HG03457 (cell line): Measurements from ENCODE around the gene DGCR2.
"Not testable (repeated sequence)": the region's sequence is repeated elsewhere in the genome, so short reads cannot be mapped to it uniquely, and the experiment has no call there.

ENCODE experiments used
- ATAC-seq: cut with Tn5 transposase; IDR thresholded peaks from one replicate; pipeline ENCODE4 v1.9.1; 2021; ENCODE audit warnings: moderate number of reproducible peaks; ENCODE audit not compliant: unreplicated experiment

DGCR2 gene, protein sequence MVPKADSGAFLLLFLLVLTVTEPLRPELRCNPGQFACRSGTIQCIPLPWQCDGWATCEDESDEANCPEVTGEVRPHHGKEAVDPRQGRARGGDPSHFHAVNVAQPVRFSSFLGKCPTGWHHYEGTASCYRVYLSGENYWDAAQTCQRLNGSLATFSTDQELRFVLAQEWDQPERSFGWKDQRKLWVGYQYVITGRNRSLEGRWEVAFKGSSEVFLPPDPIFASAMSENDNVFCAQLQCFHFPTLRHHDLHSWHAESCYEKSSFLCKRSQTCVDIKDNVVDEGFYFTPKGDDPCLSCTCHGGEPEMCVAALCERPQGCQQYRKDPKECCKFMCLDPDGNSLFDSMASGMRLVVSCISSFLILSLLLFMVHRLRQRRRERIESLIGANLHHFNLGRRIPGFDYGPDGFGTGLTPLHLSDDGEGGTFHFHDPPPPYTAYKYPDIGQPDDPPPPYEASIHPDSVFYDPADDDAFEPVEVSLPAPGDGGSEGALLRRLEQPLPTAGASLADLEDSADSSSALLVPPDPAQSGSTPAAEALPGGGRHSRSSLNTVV

DNA sequence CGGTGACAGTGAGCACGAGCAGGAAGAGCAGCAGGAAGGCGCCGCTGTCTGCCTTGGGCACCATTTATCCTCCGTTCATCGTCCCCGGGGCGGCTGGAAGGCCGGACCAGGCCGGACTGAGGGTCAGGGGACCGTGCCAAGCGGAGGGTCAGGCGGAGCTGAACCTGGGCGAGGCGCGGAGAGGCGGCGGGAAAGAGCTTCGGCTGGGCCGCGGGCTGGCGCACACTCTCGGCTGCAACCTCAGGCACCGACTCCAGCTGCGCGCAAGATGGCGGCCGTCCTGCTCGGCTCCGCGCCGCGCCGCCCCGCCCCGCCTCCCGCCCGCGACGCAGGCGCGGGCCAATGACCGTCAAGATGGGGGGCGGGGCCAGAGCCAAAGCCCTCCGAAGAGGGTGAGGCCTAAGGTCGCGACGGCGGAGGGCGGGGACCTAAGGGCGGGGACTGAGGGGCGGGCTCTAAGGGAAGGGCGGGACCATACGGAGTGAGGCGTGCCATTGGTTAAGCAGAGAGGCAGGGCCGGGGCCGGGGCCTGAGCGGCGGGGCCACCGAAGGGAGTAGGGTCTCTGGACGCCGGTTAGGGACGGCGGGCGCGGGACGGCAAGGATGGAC, at the start of gene DGCR2:
DGCR2 (minus strand) TSS at position 270 of the 609 bp plus-strand sequence; CDS start at position 64, 206 bp downstream.
- ATAC-seq = peak; percentile 62

DNA sequence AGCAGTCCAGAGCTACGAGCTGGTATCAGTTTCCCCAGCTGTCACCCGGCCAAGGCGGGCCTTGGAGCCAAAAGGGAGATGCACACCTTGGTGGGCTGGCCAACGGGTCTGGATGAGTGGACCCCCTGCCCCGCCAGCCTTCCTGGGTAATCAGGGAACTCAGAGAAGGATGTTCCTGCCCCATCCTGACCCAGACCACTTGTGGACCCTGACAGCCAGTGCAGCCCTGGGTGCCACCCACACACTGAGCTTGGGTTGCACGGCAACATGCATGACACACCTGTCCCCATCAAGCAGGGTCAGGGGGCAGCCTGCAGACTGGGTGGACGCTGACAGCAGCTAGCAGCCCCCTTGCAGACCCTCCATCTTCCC, 47.7 kb upstream of the DGCR2 start:
- no peak for ATAC-seq

DNA sequence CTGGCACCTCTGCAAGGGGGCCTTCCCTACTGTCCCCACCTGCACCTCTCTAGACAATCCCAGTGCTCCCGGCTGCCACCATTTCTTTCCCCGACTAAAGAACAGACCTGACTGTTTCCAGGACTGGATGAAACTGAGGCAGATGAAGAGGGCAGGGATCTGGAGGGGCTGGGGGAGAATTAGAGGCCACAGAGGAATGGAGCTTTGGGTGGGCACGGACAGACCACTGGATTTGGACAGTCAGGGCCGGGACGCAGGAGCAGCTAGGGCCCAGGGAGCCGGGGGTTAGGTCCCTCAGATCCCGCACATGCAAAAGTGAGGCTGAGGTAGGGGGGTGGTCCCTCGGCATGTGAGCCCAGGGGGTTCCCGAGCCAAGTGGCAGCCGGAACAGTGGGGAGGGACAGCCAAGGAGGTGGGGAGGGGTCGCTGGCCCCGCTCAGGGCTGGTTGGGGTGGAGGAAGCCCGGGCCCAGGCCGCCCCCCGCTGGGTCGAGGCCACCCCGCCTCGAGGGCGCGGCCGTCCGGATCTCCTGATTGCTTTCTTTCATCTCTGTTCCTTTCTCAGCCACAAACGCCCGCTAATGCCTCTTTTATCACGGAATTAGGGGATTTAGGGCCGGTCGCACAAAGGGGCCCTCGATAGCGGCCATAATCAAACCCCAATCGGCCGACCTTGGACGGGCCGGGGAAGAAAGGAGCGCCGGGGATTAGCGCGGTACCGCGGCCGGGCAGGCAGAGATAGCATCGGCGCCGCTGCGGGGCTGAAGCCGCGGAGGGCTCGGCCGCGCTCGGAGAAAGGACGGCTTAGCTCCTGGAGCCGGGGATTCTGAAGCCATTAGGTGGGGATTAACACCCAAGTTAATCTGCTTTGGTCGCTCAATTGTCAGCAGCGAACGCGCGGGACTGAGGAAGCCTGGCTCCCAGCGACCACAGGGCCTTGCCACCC, 47.1 kb upstream of the DGCR2 start:
- no peak for ATAC-seq

DNA sequence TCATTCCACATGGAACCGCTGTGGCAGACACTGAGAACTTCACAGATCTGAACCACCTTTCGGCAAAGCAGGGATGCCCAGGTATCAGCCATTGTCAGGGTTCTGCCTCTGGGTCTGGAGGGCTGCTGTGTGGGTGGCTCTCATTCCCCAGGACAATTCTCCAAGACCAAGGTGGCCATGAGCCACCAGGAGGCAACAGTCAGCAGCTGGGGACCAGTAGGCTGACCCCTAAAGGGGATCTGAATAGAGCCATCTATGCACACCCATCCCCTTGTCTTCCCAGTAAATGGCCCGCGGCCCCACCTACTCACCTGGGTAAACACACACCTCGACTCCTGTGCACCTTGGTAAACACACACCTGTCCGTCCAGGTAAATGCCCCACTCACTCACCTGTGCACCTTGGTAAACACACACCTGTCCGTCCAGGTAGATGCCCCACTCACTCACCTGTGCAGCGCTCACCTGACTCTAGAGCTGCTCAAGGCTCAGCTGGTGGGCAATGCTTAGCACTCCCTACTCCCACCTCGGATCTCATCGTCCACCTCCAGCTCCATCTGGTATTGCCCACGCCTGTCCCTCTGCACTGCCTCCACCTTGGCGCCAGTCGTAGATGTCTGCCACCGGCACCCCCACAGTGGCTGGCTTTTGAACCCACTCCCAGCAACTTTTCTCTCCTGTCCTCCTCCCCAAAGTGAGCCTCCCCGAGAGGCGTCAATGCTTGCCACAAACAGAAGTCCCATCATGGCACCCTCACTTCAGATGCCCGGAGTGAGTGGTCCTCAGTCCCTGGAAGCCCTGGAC, 46.1 kb upstream of the DGCR2 start:
- ATAC-seq = no peak

DNA sequence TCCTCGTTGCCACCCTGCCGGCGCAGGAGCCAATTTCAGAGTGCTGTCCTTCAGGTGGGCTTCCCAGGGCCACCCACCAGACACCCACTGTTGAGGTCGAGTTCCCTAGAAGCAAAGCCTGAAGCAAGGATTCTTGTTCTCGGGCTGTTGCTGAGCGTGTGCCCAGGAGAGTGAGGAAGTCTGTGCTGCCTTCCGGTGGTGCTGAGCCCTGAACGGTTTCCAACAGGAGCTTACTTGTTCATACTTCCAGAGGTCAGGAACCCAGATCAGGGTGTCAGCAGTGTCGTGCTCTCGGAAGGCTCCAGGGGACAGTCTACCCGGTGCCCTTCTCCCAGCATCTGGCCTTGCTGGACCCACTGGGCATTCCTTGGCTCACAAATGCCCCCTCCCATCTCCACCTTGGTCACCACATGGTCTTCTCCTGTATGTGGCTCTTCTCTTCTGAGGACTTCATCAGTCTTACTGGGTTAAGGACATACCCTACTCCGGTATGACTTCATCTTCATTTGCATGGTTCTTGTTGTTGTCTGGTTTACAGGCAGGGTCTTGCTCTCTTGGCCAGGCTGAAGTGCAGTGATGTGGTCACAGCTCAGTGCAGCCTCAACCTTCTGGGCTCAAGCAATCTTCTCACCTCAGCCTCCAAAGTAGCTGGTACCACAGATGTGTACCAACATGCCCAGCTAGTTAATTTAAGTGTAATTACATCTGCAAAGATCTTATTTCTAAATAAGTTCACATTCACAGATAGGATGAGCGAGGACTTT, 45.1 kb upstream of the DGCR2 start:
- ATAC-seq = no peak

DNA sequence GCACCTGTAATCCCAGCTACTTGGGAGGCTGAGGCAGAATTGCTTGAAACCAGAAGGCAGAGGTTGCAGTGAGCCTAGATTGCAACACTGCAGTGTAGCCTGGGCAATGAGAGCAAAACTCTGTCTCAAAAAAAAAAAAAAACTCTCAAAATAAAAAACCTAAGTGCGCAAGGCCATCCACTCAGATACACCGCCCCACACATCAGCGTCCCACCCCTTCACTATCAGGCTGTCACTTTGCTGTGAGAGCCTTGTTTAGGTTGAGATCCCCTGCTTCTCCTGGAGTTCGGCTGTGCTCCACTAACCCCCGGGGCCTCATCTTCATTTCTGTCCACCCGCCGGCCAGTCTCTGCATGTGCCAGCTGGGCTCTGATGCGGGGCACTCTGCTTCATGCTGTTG, 44.2 kb upstream of the DGCR2 start:
- no peak for ATAC-seq

DNA sequence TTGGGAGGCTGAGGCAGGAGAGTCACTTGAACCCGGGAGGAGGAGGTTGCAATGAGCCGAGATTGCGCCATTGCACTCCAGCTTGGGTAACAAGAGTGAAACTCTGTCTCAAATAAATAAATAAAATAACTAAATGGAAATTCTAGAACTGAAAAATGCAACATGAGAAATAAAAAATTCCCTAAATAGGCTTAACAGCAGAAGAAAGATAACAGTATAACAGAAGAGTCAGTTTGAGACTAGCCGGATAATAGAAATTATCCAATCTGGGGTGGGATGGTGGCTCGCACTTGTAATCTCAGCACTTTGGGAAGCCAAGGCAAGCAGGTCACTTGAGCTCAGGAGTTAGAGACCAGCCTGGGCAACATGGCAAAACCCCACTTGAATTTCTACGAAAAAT, 42.2 kb upstream of the DGCR2 start:
- ATAC-seq = no peak

DNA sequence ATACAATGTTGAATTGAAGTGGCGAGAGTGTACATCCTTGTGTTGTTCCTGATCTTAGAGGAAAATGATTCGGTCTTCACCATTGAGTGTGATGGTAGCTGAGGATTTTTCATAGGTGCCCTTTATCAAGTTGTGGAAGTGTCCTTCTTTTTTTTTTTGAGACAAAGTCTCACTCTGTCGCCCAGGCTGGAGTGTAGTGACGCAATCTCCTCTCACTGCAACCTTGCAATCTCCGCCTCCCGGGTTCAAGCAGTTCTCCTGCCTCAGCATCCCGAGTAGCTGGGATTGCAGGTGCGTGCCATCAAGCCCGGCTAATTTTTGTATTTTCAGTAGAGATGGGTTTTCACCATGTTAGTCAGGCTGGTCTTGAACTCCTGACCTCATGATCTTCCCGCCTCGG, 36.4 kb upstream of the DGCR2 start:
- not testable (repeated sequence) for ATAC-seq

DNA sequence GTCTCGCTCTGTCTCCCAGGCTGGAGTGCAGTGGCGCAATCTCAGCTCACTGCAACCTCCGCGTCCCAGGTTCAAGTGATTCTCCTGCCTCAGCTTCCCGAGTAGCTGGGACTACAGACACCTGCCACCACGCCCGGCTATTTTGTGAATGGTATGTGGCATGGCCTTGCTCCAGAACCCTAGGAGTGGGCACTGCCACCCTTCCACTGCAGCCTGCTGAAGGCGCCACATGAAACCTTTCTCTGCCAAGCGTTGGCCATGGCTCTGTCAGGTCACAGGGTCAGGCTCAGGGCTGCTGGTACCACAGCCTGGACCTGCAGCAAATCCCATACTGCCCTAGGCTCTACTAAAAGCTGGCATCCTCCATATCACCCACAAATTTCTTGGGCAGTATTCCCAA, 33.9 kb upstream of the DGCR2 start:
- ATAC-seq = not testable (repeated sequence)

DNA sequence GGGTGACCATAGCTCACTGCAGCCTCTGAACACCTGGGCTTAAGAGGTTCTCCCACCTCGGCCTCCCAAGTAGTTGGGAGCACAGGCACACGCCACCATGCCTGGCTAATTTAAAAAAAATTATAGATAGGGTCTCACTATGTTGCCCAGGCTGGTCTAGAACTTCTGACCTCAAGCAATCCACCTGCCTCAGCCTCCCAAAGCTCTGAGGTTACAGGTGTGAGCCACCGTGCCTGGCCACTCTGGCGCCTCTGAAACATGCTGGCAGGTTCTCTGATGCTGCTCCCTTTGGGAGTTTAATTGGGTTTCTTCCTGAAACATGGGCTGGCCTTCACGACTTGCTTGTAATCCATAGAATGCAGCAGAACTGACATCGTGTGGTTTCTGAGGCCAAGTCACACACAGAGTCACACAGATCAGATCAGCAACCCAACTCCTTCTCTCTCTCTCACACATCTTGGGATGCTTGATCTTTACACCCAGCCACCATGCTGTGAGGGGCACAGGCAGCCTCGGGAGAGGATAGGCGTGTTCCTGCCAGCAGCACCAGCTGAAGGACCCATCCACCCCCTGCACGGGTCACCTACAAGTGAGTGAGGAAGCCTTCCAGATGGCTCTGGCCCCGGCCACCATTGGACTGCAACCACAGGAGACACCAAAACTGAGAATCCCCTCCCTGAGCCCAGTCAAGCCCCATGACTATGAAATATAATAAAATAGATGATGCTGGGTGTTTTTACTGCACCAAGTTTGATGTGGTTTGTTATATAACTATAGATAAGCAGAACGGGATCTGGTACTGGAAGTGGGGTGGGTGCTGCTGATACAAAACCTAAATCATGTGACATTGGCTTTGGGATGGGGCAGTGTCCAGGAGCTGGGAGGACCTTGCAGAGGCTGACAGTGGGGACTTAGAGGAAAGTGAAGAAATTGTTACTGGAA, 31.0 kb upstream of the DGCR2 start:
- ATAC-seq = no peak

DNA sequence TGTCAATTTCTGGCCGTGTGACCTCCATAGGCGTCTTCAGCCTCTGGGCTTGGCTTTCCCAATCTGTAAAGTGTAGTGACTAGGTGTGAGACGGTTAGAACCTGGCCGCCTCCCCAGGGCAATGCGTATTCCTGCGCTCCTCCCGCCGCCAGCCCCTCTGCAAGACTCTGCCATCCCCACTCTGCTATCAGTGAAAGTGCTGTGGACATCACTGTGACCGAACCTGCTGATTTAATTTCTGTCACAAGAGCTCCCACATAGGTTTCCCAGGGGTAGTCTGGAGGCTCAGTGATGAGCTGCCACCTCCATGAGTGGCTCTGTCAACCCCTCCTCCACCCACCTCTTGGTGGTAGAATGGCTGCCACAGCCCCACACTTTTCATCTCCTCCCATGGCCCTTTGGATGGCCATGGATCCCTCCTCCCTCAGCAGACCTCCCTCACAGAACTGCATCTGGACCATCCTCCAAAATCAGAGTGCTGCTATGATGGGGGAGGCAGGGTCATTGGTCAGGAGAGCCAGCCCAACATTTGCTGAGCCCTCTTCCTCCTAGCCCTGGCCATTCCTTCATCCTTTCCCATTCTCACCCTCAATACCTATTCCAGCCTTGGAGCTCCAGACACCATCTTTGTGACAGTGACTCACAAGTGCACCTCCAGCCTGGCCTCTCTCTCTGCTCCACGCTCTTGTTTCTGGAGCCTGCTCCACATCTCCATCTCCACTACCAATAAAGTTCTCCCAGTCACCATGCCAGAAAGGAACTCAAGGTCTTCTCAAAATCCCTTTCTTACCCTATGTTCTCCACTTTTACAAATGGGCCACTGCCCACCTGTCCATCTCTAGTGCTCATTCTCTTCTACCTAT, 29.3 kb upstream of the DGCR2 start:
- no peak for ATAC-seq

DNA sequence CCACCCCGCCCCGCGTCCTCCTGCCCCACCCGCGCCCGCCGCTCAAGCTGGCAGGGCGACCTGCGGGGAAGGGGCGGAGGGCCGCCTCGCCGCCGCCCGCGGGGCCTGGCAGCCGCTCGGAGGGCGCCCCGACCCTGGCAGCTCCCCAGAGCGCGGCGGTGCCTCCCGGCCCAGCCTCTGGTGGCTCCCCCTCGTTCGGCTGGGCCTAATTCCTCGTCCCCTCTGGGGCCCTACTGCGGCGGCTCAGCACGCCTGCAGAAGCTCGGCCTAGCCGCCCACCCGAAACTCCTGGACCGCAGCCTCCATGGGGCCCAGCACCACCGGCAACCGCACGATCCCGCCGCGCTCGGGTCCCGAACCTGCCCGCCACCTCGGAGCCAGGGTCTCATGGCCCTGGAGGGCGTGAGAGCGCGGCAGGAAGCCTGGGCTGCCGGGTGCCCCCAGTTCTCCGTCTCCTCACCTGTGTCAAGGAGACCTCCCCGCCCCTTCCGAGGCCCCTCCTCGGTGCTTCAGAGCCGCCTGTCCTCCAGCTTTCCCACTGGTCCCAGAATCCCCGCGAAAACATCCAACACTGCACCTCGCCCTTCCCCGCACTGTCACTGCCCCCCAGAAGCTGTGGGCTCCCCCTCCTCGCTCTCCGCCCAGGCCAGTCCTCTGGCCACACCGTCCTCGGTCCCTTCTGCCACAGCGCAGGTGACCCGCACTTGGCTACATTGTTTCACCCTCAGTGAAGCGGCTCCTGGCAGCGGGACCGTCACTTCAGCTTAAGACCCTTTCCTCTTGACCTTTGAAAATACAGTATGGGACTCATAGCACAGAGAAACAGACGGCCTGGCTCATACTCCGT, 28.5 kb upstream of the DGCR2 start:
- ATAC-seq = no peak

DNA sequence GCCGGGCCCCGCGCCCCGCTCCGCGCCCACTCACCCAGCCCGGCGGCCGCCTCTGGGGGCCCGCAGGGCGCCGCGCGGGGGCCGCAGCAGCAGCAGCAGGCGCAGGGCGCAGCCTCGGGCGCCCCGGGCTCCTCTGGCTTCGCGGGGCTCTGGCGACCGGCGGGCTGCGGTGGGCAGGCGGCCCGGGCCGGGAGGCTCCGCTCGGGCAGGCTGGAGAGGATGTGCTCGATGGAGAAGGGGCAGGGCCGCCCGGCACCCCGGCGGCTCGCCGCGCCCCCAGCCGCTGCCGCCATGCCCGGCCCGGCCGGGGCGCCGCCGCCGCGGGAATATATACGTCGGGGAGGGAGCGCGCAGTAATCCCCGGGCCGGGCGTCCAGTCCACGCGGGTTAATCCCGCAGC, 27.8 kb upstream of the DGCR2 start, which contains the start of gene GSC2:
GSC2 (minus strand) TSS at position 302 of the 400 bp plus-strand sequence; CDS start at position 293, 9 bp downstream.
- no peak for ATAC-seq

DNA sequence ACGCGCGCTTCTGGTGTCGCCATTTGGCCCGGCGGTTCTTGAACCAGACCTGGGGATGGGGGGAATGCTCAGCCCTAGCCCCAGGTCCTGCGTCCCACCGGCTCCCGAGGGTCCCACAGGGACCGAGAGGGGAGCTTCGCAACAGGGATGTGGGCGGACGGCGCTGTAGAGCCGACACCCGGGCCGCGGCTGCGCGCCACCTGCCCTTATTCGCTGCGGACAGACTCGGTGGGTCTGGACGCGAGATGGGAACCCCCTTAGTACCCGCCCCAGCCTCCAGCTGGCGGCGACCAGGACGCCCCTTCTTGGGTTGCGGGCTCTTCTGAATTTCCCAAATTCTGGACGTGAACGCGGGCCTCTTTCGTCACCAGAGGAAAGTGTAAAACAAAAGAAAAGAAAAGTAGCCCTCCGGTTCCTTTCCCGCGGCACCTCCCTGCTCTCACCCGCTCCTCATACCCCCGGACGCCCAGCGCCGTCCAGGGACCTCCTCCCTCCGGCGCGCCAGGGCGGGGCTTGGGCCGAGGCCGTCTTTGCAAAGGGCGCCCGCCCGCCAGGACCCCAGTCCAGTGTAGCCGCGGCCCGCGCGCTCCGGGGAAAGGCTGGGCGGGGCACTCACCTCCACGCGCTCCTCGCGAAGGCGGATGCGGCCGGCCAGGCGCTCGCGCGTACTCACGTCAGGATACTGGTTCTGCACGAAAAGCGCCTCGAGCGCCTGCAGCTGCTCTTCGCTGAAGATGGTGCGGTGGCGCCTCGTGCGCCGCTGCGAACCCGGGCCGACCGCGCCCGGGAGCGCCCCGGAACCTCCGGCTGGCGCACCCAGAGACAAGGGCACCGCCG, 27.1 kb upstream of the DGCR2 start:
- ATAC-seq = no peak

DNA sequence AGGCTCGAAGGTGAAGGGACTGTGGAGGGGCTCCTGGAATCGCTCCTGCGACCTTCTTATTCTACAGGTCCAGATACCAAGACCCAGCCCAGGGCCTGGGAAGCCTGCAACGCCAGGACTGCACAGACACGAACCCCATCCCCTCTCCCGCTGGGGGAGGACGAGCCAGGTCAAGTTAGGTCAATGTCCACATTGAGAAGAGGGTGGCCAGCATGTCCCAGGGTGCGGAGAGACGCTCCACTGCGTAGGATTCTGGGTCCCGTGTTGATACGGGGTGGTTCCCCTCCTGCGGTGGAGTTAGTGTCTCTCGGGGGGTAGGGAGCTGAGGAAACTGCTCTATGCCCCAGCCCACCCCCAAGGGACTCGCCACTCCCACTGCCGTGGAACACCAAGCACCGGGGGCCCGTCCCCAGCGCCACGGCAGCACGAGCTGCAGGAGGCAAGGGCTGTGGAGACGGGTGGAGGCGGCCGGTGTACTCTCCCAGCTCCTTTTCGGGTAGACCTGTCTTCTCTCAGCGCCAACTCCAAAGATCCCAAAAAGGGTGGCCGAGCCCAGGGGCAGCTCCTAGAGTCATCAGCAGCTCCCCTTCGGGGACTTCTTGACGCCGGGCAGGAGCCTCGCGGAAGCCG, 26.3 kb upstream of the DGCR2 start:
- ATAC-seq = no peak
